GM10266 (cell line): ENCODE measurements around the gene USPL1.

Experiments
- DNase-seq: peaks from one replicate; pipeline ENCODE4 v3.0.0; 2012; ENCODE audit errors: extremely low spot score
- CTCF ChIP-seq: IDR thresholded peaks from 2 replicates; pipeline ENCODE4 v1.5.1; 2012; ENCODE audit warnings: mild to moderate bottlenecking, low read depth; ENCODE audit not compliant: control insufficient read depth, insufficient read depth; ENCODE audit errors: missing control alignments

USPL1 gene

DNA sequence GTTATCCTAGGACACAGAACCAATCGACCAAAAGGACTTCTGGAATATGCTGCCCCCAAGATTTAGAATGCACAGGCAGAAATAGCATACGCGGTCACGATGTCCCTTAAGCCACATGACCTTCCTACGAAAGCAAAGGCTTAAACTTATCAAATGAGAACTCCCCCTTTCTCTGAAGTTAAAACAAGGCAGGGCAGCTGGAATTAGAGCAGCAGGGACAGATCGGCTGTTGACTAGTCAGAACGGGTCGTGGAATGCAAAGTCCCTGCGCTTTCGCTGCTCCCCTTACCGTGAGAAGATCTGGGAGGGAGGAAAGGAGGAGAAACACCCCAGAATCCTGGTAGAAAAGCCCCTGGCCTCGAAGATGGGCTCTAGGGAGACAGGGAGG, 799 bp upstream of the USPL1 start:
- TF ChIP-seq CTCF = no peak
- peak; percentile 50 for DNase-seq

DNA sequence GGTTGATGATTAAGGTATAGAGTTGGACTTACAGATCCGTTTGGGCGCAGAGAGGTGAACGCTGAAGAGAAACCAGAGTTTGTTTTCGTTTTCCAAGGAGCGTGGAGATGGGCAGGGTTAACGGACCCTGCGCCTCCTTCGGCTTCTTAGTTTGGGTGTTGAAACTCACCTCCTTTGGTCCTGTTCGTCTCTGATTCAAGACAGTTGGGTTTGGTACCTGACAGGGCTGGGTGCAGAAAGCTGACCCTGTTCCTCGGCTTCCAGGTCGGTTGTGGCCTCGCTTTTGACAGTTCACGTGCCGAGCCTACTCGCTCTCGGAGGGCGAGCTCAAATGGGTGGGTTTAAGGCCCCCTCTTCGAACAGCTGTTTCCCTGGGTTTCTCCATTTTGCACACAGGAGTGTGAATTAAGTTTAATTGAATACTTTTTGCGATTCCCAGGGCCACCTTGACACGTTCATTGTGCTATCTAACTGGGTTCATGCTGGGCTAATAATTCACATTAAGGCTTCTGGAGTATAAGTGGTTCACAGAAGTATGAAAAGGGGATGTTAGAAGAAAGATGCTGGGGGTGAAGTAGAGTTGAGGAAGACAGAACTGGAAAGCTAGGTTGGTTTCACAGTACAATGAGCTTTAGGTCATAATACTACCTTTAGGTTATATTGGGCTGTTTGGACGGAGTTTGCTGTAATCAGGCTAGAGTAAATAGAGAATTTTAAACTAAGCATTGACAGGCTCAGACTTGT, 638 bp downstream of the USPL1 start:
- TF ChIP-seq CTCF = no peak
- peak; percentile 13 for DNase-seq

GRCh38 chr13:30618930-30619279, 1.2 kb downstream of the USPL1 start:
- DNase-seq = no peak
- TF ChIP-seq CTCF = no peak

DNA sequence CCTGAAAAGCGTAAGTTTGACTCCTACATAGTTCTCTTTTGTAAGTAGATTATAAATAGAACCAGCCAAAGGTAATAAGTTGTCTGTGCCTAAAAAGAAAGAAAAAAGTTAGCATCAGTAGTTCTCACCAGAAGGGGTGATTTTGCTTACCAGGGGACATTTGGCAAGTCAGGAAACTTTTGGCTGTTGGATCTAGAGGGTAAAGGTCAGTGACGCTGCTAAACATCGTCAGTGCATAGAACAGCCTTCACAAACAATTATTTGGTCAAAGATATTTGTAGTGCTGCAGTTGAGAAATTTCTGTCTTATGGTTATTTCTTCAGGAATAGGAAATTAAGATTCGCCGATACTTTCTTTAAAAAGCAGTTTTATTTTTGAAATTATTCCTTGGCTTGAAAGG, 2.0 kb downstream of the USPL1 start:
- DNase-seq = no peak
- no peak for TF ChIP-seq CTCF

GRCh38 chr13:30620941-30621340, 3.2 kb downstream of the USPL1 start:
- DNase-seq = no peak

DNA sequence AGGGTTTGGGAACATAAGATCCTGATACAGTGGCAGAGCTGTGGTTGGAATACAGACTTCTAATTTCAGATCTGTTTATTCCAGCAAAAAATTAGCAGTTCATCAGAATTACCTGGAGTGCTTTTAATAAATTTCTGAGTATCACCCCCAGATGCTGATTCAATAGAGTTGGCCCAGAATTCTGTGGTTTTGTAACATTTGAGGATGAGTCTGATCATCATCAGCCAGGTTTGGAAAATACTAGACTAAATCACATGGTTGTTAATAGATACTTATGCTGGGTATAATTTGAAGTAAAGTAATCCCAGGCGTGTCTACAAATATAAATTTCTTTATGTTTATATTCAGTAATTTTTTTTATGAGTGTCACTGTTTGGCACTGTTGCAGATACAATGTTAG, 4.8 kb downstream of the USPL1 start:
- no peak for TF ChIP-seq CTCF

More at GRCh38 chr13:30620941-30621340, 3.2 kb downstream of the USPL1 start:
- TF ChIP-seq CTCF = no peak

DNA sequence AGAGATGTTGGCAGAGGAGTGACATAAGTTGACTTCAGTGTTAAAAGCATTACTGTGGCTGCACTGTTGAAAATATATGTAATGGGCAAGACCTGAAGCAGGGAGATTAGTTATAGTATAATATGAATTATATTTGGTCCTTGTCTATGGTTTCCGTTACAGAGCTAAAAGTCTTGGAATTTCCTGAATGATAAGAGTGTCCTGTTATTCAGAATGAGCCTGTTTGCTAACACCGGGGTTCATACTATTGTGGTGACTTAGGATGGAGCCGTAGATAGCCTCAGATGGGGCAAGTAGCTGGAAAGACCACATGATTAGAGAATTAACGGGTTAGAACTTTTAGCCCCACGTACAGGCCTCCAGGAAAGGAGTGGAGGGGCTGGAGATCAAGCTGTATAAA, 5.7 kb downstream of the USPL1 start:
- TF ChIP-seq CTCF = no peak
- DNase-seq = no peak

More for the DNA sequence above, 4.8 kb downstream of the USPL1 start:
- DNase-seq = no peak
